AG04449 (cell line): ENCODE measurements around the gene GRIK2.

Source experiments
- CTCF ChIA-PET: fragments of 350-600 bp; formaldehyde crosslinking; extraction: SDS; loops from one replicate; lab custom pipeline; 2021; ENCODE audit warnings: antibody characterized with exemption; lab: Yijun Ruan, JAX
- POLR2A ChIA-PET: fragments of 400-600, 350-600 bp; formaldehyde crosslinking; extraction: SDS; loops from one replicate; lab custom pipeline; 2020; ENCODE audit warnings: antibody characterized with exemption, inconsistent platforms; lab: Yijun Ruan, JAX
- DNase-seq: peaks from one replicate; pipeline ENCODE4 v3.0.0-alpha.2; 2010; ENCODE audit warnings: low read depth, low spot score
- H3K4me3 ChIP-seq: 2 replicates; pipeline ENCODE4 v1.5.1; 2011; ENCODE audit warnings: low read depth, mild to moderate bottlenecking, control low read depth, low read length
- CTCF ChIP-seq: IDR thresholded peaks from one replicate; pipeline ENCODE4 v1.5.1; 2011; ENCODE audit warnings: mild to moderate bottlenecking, moderate library complexity, low read length, control low read depth, inconsistent platforms; ENCODE audit not compliant: insufficient read depth; ENCODE audit errors: missing control alignments

Gene GRIK2

GRCh38 chr6:101703311-101703710 lies 309.8 kb downstream of the GRIK2 start:
- DNase-seq = no peak
- POLR2A ChIA-PET = no interaction called here
- H3K4me3 ChIP-seq = no peak overlapping the region
- no peak for TF ChIP-seq CTCF
- CTCF ChIA-PET = no interaction called here

GRCh38 chr6:101705866-101706265 lies 312.4 kb downstream of the GRIK2 start:
- DNase-seq = no peak
- TF ChIP-seq CTCF = no peak
- no peak overlapping the region for H3K4me3 ChIP-seq
- ChIA-PET POLR2A (no interaction called here), CTCF (interaction anchor here (1.4 kb wide), 1 partner anchor 20 kb away, joined by 3 read pairs; no protein-coding TSS in a partner anchor)

- no peak for TF ChIP-seq CTCF
- POLR2A ChIA-PET = no interaction called here
These were observed 313.1 kb downstream of the GRIK2 start for GRCh38 chr6:101706576-101706975.

DNA sequence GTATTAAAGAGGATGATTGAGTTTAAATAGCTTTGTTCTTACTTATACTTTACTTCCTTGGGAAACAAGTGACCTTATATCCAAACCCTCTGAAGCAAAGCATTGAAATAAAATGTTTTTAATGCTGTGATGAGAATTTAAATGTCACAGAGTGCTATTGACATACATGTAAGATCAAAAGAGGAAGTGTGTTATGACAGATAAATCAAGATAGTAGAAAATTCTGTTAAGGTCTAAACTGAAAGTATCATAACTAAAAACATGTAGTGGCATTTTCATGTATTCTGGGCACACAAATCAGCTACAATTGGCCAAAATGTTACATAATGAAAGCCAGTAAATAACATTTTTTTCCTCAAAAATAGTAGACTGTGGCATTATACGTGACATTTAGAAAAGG lies 318.0 kb downstream of the GRIK2 start:
- ChIA-PET POLR2A (no interaction called here), CTCF (no interaction called here)
- no peak for TF ChIP-seq CTCF
- no peak overlapping the region for H3K4me3 ChIP-seq
- no peak for DNase-seq

More at GRCh38 chr6:101706576-101706975, 313.1 kb downstream of the GRIK2 start:
- no peak overlapping the region for H3K4me3 ChIP-seq
- no peak for DNase-seq
- CTCF ChIA-PET = no interaction called here

DNA sequence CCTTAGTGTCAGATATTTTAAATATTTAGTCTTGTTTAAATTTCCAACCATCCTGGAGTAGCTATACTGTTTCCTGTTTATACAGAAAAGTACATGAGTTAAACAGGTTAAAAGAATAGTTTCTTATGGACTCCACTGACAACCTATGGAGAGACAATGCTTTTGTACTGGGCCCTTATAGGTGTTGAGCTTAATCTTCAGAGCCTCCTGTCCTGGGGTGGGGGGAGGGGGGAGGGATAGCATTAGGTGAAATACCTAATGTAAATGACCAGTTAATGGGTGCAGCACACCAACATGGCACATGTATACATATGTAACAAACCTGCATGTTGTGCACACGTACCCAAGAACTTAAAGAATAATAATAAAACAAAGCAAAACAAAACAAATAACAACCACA lies 322.9 kb downstream of the GRIK2 start:
- H3K4me3 ChIP-seq = no peak overlapping the region
- ChIA-PET POLR2A (no interaction called here), CTCF (no interaction called here)
- no peak for DNase-seq
- TF ChIP-seq CTCF = no peak

- ChIA-PET CTCF (no interaction called here), POLR2A (no interaction called here)
These were observed 323.3 kb downstream of the GRIK2 start for GRCh38 chr6:101716810-101717209.

More at GRCh38 chr6:101716810-101717209, 323.3 kb downstream of the GRIK2 start:
- no peak for DNase-seq
- no peak overlapping the region for H3K4me3 ChIP-seq
- TF ChIP-seq CTCF = no peak
